DND-41 (cell line): Measurements from ENCODE around the gene MAP6.

Experiments used
- ATAC-seq: fragments of 200-7000 bp; cut with Tn5 transposase; 3 replicates; pipeline ENCODE4 v1.9.1; 2021; ENCODE audit warnings: low read depth; ENCODE audit not compliant: insufficient read depth
- DNase-seq: peaks from one replicate; pipeline ENCODE4 v3.0.0-alpha.2; 2020
- H2AFZ ChIP-seq: 2 replicates; pipeline ENCODE4 v1.6.0; 2012; ENCODE audit warnings: low read depth, low read length
- H3K27ac ChIP-seq: 2 replicates; pipeline ENCODE4 v1.5.1; 2012; ENCODE audit warnings: low read length, inconsistent platforms
- H3K27me3 ChIP-seq: fragments of 200-600 bp; sonication (generic); 2 replicates; pipeline ENCODE4 v1.6.0; 2012; ENCODE audit warnings: low read length, mild to moderate bottlenecking, inconsistent platforms; ENCODE audit not compliant: insufficient read depth, poor library complexity
- H3K36me3 ChIP-seq: 2 replicates; pipeline ENCODE4 v1.5.1; 2012; ENCODE audit warnings: low read length, inconsistent platforms; ENCODE audit not compliant: insufficient read depth
- H3K4me1 ChIP-seq: 2 replicates; pipeline ENCODE4 v1.5.1; 2012; ENCODE audit warnings: mild to moderate bottlenecking, low read length; ENCODE audit not compliant: insufficient read depth
- H3K4me2 ChIP-seq: 2 replicates; pipeline ENCODE4 v1.6.0; 2012; ENCODE audit warnings: mild to moderate bottlenecking, moderate library complexity, low read length, inconsistent platforms; ENCODE audit not compliant: insufficient read depth
- H3K4me3 ChIP-seq, 2 experiments: fragments of 200-600 bp in 1 of 2; shearing (Covaris generic) in 1 of 2; 2 replicates each; pipeline ENCODE4 v1.5.1; 2012 to 2016; ENCODE audit warnings: inconsistent platforms in 2 of 2, low read length in 2 of 2, mild to moderate bottlenecking in 2 of 2, low read depth in 1 of 2, moderate library complexity in 1 of 2
- H3K79me2 ChIP-seq: 2 replicates; pipeline ENCODE4 v1.6.0; 2012; ENCODE audit warnings: low read length, inconsistent platforms; ENCODE audit not compliant: insufficient read depth
- H3K9ac ChIP-seq: 2 replicates; pipeline ENCODE4 v1.6.0; 2012; ENCODE audit warnings: low read depth, mild to moderate bottlenecking, inconsistent platforms, low read length, moderate library complexity
- H3K9me3 ChIP-seq: 2 replicates; pipeline ENCODE4 v1.5.1; 2012; ENCODE audit warnings: low read length, moderate library complexity, mild to moderate bottlenecking, inconsistent platforms; ENCODE audit not compliant: insufficient read depth, severe bottlenecking
- H4K20me1 ChIP-seq: 2 replicates; pipeline ENCODE4 v1.6.0; 2012; ENCODE audit warnings: low read length; ENCODE audit not compliant: insufficient read depth
- CTCF ChIP-seq: IDR thresholded peaks from 2 replicates; pipeline ENCODE4 v1.5.1; 2012; ENCODE audit warnings: borderline replicate concordance, low read length, moderate library complexity, mild to moderate bottlenecking; ENCODE audit not compliant: poor library complexity, severe bottlenecking; ENCODE audit errors: extremely low read depth
- EZH2 ChIP-seq: IDR thresholded peaks from 3 replicates; pipeline ENCODE4 v1.6.1; 2012; ENCODE audit warnings: borderline replicate concordance, low read depth, mild to moderate bottlenecking, moderate library complexity, low read length, inconsistent platforms; ENCODE audit not compliant: severe bottlenecking

Gene MAP6

DNA sequence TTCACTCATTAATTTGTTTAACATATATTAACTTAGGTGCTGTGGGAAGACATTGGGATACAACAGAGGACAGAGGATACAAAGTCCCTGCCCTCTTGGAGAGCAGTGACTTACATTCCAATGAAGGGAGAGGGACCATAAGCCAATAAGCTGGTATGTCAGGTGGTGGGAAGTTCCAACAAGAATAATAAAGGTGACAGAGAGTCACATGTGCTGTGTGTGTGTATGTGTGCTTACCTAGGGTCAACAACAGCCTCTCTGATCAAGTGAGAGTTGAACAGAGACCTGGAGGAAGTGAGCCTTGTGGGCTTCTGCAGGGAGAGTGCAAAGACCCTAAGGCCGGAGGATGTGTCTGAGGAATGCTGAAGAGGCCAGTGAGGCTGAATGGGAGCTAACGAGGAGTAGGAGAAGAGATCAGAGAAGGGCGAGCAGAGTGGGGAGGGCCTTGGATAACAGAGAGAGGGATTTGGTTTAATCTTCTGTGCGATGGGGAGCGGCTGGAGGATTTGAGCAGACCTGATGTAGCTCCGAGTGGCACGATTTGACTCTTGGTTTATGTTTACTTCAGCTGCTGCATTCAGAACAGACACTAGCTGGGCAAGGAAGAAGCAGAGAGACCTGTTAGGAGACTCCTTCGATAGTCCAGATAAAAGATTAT, 35.3 kb downstream of the MAP6 start:
- Histone ChIP-seq H2AFZ (no peak overlapping the region), H3K4me1 (no peaks in the 10 kb centered on the region)

DNA sequence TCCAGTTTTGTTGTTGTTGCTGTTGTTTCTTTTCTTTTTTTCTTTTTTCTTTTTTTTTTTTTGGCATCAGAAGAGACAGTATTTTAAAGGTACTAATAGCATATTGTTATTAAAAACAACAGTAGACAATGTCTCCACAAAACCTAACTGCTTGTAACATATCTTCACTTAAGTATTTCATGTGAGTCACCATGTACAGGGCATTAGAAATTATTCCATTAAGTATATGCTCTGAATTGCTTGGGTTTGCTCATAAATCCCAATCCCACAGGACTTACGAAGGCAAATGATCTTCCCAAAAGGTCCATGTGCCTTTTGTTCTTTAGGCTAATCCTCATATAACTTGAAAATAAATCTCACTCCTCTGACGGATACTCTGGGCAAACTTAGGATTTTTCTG, 35.9 kb downstream of the MAP6 start:
- Histone ChIP-seq H3K4me3 (no peak overlapping the region), H3K4me1 (no peaks in the 10 kb centered on the region), H3K79me2 (no peaks in the 10 kb centered on the region), H3K9ac (no peak overlapping the region), H3K4me2 (no peak overlapping the region), H3K27ac (no peak overlapping the region), H2AFZ (no peak overlapping the region), H4K20me1 (no peaks in the 10 kb centered on the region), H3K36me3 (no peaks in the 10 kb centered on the region), H3K9me3 (no peaks in the 10 kb centered on the region), H3K27me3 (peaks cover 42% of the 10 kb centered on the region)
- TF ChIP-seq EZH2, result no peak
- TF ChIP-seq CTCF, result no peak
- no peak for ATAC-seq
- DNase-seq, result no peak

More for the DNA sequence above, 35.3 kb downstream of the MAP6 start:
- H3K36me3 ChIP-seq, result no peaks in the 10 kb centered on the region
- H3K4me2 ChIP-seq, result no peak overlapping the region
- H4K20me1 ChIP-seq, result no peaks in the 10 kb centered on the region
- ATAC-seq (no peak), DNase-seq (no peak)
- TF ChIP-seq EZH2, result no peak
- no peak for TF ChIP-seq CTCF
- H3K4me3 ChIP-seq, result no peak overlapping the region
- H3K9me3 ChIP-seq, result no peaks in the 10 kb centered on the region
- no peak overlapping the region for H3K9ac ChIP-seq
- peaks cover 38% of the 10 kb centered on the region for H3K27me3 ChIP-seq
- H3K27ac ChIP-seq, result no peak overlapping the region
- no peaks in the 10 kb centered on the region for H3K79me2 ChIP-seq

DNA sequence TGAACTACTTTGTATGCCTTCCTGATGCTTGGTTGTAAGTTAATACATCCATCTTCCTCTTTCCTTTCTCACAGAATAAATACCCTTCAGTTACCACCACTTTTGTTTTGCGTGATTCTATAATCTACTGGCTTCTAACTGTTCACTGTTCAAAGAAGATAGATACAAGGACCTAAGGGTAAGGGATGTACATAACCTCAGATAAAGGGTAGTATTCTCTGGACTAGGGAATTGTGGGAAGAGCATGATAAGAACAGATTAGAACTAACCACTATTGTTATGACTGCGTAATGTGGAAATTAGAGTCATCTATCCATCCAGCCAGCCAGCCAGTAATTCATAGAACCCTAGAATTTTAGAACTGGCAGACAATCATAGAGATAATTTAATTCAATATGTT, 36.4 kb downstream of the MAP6 start:
- DNase-seq (no peak), ATAC-seq (no peak)
- Histone ChIP-seq H2AFZ (no peak overlapping the region), H3K27ac (no peak overlapping the region), H3K9ac (no peak overlapping the region), H3K79me2 (no peaks in the 10 kb centered on the region), H3K4me2 (no peak overlapping the region), H3K36me3 (no peaks in the 10 kb centered on the region), H3K9me3 (no peaks in the 10 kb centered on the region), H3K4me1 (no peaks in the 10 kb centered on the region), H3K4me3 (no peak overlapping the region), H4K20me1 (no peaks in the 10 kb centered on the region), H3K27me3 (peaks cover 42% of the 10 kb centered on the region)
- TF ChIP-seq CTCF (no peak), EZH2 (no peak)
